Endometrium (tissue), 2 donors: Measurements from ENCODE around the gene MTCL1.

Source experiments
- FAIRE-seq: peaks from 2 replicates; lab custom pipeline; 2012; peaks lifted over from hg19 to GRCh38; lab: Jason Lieb, UNC
- donor health status: control.
- donor health status: control.

MTCL1 gene

DNA sequence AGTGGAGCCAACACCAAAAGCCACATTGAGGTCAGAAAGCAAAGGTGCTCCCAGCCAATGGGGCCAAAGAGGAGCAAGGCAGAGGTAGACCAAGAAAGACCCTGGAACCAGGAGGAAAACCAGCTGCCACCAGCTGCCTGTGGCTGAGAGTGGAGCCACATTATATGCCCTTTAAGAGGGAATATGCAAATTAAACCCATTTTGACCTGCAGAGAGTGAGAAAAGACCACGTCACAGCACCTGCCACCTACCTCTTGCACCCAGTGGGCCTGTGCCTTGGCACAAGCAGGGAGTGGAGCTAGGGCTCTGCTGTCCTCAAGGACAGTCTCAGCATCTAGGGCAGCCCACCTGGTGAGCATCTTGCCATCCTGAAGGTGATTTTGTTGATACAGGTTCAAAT lies 161.3 kb downstream of the MTCL1 start:
- FAIRE-seq: no peak

DNA sequence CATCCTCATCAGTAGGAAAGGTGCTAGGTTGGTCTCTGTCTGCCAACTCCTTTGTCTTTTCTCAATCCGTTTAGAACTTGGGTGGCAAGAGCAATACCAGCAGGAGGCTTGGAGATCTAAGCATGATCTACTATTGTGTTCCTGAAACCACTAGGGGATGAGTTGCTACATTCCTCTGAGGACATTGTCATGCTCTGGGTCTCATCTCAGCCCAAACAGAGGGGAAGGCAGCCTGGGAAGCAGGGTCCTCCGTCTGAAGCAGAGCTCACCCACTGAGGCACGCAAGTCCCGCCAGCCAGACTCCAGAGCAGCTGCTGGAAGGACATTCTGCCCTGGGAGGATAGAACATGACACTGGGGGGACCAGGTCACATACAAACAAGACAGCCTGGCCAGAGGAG lies 162.9 kb downstream of the MTCL1 start:
- FAIRE-seq: no peak

GRCh38 chr18:8868779-8869415 lies 163.5 kb downstream of the MTCL1 start:
- no peak for FAIRE-seq

GRCh38 chr18:8869696-8870095 lies 164.3 kb downstream of the MTCL1 start:
- no peak for FAIRE-seq

DNA sequence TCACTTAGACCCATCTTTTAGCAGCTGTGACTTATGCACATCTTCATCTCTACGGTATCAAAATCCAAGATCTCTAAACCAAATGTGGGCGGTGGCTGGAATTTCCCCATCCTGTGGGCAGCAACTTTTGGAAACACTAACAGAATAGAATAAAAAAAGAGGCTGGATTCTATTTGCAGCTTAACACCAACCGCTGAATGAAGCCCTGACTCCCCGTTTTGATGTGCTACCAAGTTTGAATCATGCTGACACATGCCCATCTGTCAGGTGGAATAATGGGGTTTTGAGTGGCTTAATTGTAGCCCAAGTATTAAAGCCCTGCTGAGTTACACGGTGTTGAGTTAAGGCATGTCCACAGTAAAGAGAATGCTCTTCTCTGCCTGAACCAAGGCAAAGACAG lies 165.2 kb downstream of the MTCL1 start:
- FAIRE-seq: no peak

DNA sequence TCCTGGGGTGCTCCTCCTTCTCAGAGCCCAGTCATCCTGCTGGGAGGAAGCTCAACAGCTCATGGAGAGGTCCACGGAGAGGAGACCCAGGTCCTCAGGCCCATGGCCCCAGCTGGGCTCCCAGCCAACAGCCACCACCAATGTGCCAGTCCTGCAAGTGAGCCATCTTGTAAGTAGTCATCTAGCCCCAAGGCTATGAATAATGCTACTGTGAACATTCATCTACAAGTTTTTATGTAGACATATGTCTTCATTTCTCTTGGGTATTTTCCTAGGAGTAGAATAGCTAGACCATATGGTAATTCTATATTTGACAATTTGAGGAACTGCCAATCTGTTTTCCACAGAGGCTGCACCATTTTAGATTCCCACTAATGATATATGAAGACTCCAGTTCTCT lies 166.1 kb downstream of the MTCL1 start:
- FAIRE-seq: no peak

GRCh38 chr18:8874872-8875271 lies 169.5 kb downstream of the MTCL1 start:
- FAIRE-seq: no peak

DNA sequence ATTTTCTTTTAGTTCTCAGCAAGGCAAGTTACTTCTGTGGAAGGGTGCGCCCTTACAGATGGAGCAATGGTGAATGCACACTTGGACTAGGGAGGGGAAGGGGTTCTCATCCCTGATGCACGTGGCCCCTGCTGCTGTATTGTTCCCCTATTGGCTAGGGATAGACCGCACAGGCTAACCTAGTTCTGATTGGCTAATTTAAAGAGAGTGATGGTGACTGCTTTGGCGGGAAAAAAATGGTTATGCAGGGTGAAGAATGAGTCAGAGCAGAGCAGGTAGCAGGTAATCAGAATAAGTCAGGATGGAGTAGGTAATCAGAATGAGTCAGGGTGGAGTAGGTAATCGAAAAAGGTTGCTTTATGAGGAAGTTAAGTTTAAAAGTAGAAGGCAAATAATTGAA lies 171.5 kb downstream of the MTCL1 start:
- FAIRE-seq: no peak

DNA sequence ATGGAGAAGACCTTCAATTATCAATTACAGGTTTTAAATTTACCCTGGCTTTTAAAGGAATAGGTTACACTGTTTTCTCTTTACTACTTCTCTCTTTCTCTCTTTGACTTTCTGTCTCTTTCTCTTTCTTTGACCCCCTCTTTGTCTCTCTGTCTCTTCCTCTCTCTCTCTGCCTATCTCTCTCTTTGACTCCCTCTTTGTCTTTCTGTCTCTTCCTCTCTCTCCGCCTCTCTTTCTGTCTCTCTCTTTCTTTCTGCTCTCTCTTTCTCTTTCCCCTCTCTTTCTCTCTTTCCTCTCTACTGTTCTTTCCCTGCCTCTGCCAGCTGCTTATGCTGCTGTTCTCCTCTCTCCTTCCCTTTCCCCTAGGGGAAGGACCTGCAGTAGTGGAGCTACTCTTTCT lies 175.7 kb downstream of the MTCL1 start:
- no peak for FAIRE-seq
